ENCODE data around the gene PAX2.
"Not testable (repeated sequence)": the region's sequence is repeated elsewhere in the genome, so short reads cannot be mapped to it uniquely, and the experiment has no call there.

PAX2 gene

GRCh38 chr10:100744987-100745881 lies at the start of gene PAX2:
PAX2 (plus strand) TSS chr10:100745582; CDS start chr10:100746261, 679 bp downstream.
- no peak for DNase-seq

- no peak for DNase-seq
Observed at GRCh38 chr10:100696477-100696901, 48.9 kb upstream of the PAX2 start.

GRCh38 chr10:100697070-100697469 lies 48.3 kb upstream of the PAX2 start:
- DNase-seq: no peak

GRCh38 chr10:100697631-100698030 lies 47.8 kb upstream of the PAX2 start:
- DNase-seq: no peak

GRCh38 chr10:100701704-100702103 lies 43.7 kb upstream of the PAX2 start:
- DNase-seq: not testable (repeated sequence)

- no peak for DNase-seq
Observed at GRCh38 chr10:100705139-100705538, 40.2 kb upstream of the PAX2 start.

- DNase-seq: no peak
Observed at GRCh38 chr10:100707261-100707848, 38.0 kb upstream of the PAX2 start.

GRCh38 chr10:100709146-100710082 lies 36.0 kb upstream of the PAX2 start:
- DNase-seq: no peak

GRCh38 chr10:100710151-100710871 lies 35.1 kb upstream of the PAX2 start:
- no peak for DNase-seq

GRCh38 chr10:100713049-100713858 lies 32.1 kb upstream of the PAX2 start:
- DNase-seq: no peak

- DNase-seq: no peak
Observed at GRCh38 chr10:100713859-100714565, 31.4 kb upstream of the PAX2 start.

- DNase-seq: no peak
Observed at GRCh38 chr10:100714566-100714950, 30.8 kb upstream of the PAX2 start.

- DNase-seq: no peak
Observed at GRCh38 chr10:100715101-100715444, 30.3 kb upstream of the PAX2 start.

GRCh38 chr10:100715445-100716385 lies 29.7 kb upstream of the PAX2 start:
- DNase-seq: no peak

- no peak for DNase-seq
Observed at GRCh38 chr10:100717166-100717565, 28.2 kb upstream of the PAX2 start.

- DNase-seq: no peak
Observed at GRCh38 chr10:100718197-100718742, 27.1 kb upstream of the PAX2 start.

- no peak for DNase-seq
Observed at GRCh38 chr10:100723180-100723579, 22.2 kb upstream of the PAX2 start.

- DNase-seq: no peak
Observed at GRCh38 chr10:100723770-100724530, 21.4 kb upstream of the PAX2 start.

GRCh38 chr10:100724531-100725027 lies 20.8 kb upstream of the PAX2 start:
- no peak for DNase-seq

All from NCI-H2171 (cell line).